DMS153 treated with DMSO at 0.1 percent for 48 hours (cell line): ENCODE measurements around the gene ROMO1.
"Not testable (repeated sequence)": the region's sequence is repeated elsewhere in the genome, so short reads cannot be mapped to it uniquely, and the experiment has no call there.

Experiments
- DNase-seq: peaks from one replicate; lab custom pipeline; 2025; ENCODE audit not compliant: unreplicated experiment; lab: John Stamatoyannopoulos, UW

The ROMO1 gene

DNA sequence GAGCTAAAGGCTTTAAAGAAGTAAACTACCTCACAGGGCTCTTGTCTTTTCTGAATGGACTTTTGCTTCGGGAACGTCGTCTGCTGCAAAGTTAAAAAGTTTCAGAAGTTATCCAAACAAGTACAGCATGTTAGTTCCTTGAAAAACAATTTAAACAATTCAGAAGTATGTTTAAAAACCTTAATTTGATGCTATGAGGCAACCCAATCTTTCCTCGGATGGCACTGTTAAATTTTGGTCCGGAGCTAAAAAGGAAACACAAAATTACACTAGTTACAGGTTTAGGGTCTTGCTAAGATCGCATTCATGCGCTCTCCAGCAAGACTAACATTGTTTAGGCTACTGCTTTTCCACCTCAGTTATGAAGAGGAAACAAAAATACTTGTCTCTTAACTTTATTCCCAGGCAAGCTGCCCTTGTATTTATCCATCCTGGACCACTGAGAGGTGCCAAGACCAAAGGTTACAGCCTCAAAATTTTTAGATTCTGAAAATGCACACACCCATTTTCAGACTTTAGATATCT is 30.1 kb downstream of the ROMO1 start:
- no peak for DNase-seq

DNA sequence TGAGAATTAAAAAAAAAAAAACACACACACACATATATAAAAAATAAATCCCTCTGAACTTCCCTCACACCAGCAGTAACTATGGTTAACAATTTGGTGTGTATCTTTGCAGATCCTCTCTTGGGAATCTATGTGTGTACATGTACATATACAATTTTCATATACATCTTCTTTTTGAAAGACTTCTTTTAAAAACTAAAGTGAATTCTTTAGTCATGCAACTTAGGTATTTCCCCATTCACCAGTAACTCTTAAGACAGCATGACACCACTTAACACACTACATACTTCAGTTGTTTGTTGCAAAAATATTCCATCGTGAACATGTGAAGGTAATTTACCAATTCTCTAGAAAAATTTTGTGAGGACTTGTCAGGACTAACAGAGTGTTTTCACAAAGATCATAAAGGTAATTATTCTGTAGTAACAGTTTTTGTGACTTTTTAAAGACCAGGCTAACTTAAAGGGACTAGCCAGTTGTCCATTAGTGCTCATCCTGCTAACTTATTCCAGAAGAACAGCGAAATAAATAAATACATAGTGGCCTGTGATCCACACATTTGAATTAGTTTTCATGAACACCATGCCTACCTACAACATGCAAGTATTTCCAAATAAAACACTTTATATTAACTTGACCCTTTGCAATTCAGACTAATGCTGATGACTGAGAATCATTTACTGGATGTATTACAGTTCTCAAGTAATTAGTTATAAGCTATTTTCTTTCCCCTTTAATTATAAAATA is 30.8 kb downstream of the ROMO1 start:
- DNase-seq = no peak

DNA sequence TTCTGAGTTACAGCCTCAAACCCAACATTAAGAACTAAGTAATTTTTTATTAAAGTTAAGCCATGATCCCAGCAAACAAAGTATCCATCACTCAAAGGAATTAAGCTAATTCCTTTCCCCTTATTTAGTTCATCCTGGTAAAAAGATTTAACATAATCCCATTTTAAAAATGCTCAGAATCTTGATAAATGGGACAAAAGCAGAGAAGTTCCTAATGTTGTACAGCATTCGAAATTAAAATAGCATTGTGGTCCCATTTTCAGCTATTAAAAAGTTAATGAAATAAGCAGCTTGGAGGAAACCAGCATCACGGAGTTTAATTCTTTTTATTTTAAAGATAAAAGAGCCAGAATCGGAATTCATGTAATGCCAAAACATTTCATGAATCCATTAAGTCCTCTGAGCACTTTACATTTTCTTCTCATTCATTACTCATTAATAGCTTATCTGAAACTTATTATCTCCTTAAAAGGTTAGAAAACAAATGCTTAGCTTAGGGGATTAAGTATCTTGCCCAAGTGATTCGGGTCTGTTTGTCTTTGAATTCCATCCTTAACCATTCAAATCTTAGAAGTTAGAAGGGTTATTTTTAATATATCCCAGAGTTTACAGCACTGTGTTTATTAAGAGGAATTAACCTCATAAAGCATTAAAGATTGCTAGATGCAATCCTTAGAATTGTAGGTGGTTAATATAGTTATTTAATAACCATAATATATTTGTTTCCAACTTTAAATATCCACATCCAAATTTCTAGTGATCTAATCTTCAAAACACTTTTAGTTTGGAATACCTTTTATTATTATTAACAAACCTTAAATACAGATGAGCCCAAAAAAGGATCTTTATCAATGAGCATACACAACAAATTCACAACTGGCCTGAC is 31.6 kb downstream of the ROMO1 start:
- DNase-seq = no peak

DNA sequence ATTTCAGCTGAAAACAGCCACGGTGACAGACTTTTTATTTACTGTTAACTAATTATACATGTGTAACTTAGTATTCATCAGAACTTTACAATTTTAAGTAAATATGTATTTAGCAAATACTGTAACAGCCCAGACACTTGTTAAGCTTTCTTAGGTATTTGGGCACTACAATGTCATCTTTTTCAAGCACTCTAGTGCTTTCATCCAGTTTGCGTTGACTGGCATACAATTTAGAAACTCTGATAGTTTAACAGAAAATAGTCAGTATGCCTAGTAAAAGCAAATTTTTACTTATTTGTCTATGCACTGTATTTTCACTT is 32.2 kb downstream of the ROMO1 start:
- DNase-seq = no peak

DNA sequence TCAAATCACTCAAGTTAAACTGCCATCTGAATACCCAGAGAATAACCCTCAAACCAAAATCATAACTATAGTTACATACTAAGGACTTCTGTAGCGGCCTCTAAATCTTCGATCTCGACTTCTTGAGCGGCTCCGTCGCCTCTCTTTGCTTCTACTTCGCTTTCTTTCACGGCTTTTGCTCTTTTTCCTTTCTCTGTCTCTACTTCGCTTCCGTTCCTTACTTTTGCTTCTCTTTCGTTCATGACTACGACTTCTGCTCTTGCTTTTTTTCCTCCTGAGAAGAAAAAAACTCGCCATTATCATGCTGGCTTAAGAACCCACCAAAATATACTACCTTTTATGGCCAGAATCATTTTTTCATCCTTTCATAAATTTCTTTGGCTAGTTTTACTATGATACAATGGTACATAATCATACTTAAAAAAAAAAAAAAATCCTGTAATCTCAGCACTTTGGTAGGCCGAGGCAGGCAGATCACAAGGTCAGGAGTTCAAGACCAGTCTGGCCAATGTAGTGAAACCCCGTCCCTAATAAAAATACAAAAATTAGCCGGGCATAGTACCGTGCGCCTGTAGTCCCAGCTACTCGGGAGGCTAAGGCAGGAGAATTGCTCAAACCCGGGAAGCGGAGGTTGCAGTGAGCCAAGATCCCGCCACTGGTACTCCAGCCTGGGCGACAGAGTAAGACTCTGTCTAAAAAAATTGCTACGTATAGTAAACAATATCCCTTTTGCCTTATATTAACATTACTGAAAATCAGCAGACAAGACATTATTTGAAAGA is 32.8 kb downstream of the ROMO1 start:
- no peak for DNase-seq

DNA sequence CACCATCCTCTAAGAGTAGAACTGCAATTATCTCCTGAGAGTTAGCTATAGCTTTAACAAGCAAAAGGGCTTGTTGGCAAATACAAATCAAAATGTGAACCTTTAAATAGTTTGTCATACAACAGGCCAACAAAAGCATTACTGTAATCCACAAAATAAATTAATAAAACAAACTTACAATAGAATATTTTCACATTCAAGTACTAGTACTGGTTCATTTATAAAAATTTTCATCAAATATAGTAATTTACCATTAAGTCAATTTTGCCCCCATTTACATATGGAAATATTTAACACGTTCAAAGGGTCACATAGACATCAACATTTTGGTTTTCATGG is 33.4 kb downstream of the ROMO1 start:
- no peak for DNase-seq

DNA sequence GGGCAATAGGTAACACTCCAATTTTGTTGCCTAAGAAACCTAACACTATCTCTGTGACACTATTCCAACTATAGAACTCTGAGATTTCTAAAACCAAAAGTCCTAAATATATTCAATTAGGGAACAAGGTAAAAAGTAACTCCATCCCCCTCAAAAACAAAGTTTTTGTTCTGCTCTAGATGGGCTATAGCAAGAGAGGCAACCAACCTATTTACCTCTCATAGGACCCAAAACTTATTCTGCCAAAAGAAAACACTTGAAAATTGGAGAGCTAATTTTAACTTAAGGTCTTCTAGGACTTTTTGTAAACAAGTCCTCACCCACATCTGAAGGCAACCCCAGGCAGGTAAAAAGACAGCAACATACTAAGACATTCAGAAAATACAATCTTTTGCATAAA is 35.2 kb downstream of the ROMO1 start:
- DNase-seq = no peak

DNA sequence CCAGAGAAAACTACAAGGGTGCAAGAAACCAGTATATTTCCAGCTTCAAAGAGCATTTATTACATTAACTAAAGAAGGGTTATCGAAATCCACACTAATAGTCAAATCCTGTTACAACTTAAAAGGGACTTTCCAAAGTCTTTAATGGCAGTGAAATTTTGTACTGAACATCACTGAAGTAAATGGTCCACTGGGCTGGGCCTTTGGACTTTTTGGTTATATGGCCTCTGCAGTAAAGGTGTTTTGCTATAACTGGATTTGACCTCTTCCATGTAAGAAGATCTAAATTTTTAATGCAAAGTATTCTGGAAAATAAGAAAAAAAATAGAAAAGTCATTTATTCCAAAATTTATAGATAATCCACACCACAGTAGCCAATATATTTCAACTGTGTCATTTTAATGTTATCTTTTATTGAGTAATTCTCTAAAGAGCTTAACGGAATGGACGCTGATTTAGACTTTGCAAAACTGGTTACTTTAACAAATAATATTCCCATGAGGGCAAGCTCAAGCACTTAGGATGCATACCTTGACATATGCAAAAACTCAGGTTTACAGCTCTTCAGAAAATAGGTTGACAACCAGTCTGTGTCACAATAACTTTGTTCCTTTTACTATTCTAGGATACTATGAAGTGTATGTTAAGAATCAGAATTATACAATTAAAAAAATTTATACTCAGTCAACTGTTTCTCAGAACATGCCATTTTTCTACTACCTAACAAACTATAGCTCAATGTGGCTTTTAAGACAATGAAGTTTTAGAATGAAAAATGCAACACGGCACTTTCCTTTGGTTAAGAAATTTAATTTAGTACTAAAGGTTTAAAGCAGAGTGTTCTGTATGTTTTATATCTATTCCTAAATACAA is 35.8 kb downstream of the ROMO1 start:
- no peak for DNase-seq

DNA sequence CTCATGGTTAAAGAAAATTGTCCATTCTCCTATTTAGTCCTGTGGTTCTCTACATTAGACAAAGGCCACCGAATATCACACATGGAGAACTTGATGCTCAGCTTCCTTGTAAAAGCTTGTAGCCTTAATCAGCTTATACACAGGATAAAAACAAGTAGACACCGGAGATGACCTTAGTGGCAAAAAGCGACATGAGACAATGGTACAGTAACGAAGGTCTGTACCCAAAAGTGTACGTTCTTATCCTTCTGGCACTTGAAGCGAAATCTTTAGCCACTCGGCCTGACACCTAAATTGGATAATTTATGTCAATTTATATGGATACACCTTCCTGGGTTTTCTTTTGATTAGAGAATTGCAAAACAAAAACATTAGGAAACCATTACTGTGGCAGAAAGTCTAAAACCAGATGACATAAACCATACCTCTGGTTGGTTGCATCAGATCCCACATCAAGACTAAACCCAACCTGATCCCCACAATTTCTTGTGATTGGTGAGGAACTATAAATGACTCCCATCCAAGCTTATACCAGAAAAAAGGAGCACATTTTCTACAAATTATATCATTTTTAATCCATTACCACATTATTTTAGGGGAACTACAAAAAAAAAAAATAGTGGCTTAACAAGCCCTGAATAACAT is 36.7 kb downstream of the ROMO1 start:
- no peak for DNase-seq

DNA sequence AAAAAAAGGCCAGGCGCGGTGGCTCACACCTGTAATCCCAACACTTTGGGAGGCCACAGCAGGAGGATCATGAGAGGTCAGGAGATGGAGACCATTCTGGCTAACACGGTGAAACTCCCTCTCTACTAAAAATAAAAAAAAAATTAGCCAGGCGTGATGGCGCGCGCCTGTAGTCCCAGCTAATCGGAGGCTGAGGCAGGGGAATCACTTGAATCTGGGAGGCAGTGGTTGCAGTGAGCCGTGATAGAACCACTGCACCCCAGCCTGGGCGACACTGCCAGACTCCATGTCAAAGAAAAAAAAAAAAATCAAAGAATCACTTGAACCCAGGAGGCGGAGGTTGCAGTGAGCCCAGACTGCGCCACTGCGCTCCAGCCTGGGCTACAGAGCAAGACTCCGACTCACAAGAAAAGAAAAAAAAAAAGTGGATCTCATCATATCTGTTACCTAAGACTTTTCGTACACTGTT is 38.7 kb downstream of the ROMO1 start:
- DNase-seq = no peak

DNA sequence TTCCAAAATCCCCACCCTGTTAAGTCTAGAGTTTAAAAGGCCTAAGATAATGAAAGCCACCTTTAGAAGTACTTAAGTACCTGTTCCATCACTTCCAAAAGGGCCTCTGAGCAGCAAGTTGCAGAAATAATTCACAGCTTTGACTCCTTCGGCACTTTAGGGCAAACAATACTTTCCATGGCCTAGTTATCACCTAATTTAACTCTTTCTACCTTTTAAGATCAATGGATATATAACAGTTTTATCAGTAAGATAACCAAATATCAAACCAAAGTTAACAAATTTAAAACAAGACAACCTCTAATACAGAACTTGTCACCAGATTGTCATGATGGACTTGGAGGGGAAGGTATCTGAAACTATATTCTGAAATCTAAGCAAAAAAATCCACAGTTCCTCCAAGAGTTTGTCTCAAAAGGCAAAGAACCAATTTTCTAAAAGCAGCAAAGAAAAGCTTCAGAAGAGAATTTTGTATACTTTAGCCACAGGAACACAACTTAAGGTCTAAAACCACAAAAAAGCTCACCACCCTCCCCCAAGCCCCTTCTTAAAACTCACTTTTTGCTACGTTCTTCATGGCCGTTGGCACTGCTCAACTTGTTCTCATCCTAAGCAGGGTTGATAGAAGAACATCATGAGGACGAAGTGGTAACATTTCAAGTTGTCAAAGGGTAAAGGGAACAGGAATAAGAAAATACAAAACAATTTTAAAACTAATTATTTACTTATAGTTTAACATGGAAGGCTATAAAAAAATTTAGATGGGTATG is 39.4 kb downstream of the ROMO1 start:
- no peak for DNase-seq

DNA sequence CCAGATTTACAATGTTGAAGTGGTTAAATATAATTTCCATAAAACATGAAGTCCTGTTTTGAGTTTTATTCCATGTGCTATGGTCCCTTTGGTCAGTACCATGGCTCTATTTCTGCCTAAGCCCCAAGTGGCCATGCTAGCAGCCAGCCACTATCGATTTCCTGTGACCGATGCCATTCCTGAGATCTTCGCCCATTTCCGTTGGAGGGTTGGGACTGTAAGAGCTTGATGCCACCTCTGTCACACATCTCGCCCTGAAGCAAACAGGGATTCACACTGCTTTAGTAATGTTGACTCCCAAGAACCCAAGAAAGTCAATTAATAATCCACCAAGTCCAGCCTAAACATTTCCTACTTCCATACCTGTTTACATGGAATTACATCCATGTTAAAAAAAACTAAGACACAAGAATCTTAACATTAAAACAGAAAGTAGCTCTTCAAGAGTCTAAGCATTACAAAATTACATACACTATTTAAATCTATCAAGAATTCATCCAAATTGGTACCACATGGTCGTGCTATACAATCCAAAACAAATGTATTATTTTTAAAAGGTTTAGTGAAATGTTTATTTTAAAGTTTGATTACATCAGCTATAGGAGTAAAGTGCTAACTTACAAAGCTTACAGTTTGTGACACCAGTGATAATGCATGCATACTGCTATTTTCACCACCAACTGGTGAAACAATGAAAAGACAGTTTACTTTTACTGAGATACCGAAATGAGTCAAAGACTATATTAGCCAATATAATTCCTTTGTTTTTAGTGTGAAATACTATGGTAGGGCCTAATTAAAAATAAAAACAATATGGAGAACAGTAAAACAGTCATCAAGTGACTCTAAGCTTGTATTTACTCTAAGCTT is 40.3 kb downstream of the ROMO1 start:
- DNase-seq = no peak

DNA sequence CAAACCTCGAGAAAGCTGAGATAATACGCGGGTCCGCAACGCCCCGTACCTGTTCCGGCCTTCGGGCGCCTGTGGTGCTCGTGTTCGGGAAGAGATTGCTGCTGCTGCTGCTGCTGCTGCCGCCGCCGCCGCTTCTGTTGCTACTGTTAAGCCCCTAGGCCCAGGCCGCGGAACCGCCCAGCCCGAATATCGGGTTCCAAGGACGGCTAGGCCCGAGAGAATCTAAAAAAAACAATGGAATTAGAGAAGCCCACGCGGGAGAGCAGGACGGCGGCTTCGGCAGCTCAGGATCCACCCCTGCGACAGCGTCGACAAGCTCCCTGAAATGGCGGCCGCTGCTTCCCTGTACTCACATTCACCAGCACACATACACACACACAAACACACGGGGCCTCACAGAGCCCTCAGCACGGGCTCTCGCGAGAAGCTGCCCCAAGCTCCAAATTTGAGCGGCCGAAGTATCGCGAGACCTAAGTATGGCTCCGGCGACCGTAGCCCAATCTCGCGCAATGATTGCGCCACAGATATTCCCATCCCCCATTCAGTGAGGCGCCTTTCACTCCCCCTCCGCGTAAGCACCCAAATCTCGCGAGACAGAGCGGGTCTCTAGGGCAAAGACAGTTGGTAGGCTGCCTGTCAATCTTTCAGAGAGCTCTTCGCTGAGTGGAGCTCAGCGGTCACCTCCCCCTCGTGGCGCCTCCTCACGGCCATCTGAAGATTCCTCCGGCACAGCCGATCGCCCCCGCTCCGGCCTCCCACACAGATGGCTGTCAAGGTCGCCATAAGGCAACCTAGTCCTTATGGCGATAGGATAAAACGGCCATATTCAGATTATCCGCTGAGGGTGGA is 42.9 kb downstream of the ROMO1 start, which contains the start of gene RBM39:
Gene RBM39, minus strand, starts transcription at position 369 of the 849 bp plus-strand sequence. CDS start 1,386 bp downstream, outside the sequence.
- DNase-seq = peak; percentile 100

DNA sequence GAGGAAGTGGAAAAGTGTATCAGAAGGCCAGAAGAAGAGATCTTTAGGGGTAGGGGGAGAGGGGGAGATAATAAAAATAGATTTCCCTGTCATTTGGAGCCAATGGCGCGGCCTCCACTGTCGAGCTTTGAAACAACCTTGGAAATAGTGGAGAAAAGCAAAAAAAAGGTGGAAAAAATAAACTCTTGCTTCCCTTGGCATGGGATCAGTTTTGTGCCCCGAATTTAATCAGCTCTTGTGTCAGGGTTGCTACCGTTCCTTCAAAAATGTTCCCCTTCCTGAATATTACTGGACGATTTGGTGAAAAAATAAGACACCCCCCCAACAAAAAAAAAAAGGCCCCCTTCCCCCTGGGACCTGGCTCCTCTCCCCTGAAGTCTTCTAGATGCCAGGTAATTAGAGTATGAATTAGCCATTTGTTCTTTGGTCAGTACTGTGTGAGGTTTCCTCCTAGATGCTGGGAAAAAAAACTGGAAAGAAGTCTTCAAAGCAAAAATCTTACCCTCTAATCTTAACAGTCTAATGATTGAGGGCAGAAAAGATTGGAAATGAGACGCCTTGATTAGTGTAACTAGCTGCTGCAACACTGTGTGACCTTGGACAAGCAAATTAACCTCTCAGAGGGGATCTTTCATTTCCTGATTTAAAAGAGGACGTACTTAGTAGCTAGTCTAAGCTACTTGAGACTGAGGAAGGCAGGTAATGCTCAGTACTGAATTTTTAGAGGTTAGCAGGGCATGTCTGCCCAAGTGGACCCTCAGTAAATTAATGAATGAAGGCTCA is 43.7 kb downstream of the ROMO1 start:
- DNase-seq = peak; percentile 7

DNA sequence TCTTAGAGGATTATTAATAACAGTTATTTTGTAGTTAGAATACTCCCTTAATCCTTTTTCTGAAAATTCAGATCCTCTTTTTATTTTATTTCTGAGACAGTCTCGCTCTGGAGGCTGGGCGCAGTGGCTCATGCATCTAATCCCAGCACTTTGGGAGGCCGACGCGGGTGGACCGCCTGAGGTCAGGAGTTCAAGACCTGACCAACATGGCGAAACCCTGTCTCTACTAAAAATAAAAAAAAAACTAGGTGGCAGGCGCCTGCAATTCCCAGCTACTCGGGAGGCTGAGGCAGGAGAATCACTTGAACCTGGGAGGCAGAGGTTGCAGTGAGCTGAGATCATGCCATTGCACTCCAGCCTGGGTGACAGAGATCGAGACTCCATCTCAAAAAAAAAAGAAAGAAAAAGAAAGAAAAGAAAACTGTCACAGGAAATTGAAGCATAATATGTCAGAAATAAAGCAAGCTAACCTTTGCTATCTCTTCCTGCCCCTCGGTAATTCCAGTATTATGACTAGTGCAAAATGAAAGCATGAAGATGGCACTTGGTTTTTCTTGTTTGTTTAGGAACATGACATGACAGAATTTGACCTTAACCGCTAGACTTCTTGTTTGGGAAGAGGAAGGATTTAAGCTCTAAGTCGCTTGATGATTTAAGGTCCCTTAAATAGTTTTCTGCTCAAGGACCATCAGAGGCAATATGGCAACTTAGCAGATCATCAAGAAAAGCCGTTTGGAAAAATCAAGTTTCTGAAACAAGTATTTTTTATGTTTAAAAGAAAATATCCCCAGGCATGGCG is 44.7 kb downstream of the ROMO1 start:
- no peak for DNase-seq

DNA sequence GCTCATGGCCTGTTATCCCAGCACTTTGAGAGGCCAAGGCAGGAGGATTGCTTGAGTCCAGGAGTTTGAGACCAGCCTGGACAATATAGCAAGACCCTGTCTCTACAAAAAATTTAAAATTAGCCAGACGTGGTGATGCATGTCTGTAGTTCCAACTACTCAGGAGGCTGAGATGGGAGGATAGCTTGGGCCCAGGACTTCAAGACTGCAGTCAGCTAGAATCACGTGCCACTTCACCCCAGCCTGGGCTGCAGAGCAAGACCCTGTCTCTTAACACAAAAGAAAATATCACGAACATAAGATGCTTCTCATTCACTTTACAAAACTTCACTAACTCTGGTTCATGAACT is 45.3 kb downstream of the ROMO1 start:
- not testable (repeated sequence) for DNase-seq
